Adrenal gland (tissue), 5 donors: ENCODE data around the gene GALE.

ENCODE experiments used
- CTCF ChIP-seq, 6 experiments: fragments of 450-650 bp in 4 of 6; fragments of 200-600 bp in 2 of 6; sonication (generic) in 1 of 6; IDR thresholded peaks; 1 replicate in 5 of 6; 2 replicates in 1 of 6; pipeline versions ENCODE4 v1.5.1 to v1.8.0; 2016 to 2021; ENCODE audit warnings: antibody characterized with exemption in 6 of 6, mild to moderate bottlenecking in 2 of 6, moderate library complexity in 1 of 6
- POLR2A ChIP-seq, 2 donors: fragments of 450-650 bp; IDR thresholded peaks; one replicate each; pipeline ENCODE4 v1.6.1; 2017; ENCODE audit warnings: antibody characterized with exemption in 2 of 2, mild to moderate bottlenecking in 2 of 2, moderate library complexity in 1 of 2
- donor health status: DM: no; HTN: no; CAD: no.

- TF ChIP-seq CTCF (IDR thresholded peaks at IDR 0.05) (no peak), POLR2A (IDR thresholded peaks at IDR 0.05) (no peak)
Observed at GRCh38 chr1:23824711-23825075, 24.1 kb upstream of the GALE start.
